GM12874 (cell line): Measurements from ENCODE around the gene DPYSL5.

ENCODE experiments used
- TF ChIP-seq, protein P1 (sequence below): IDR thresholded peaks from 2 replicates; pipeline ENCODE4 v1.5.1; 2011; ENCODE audit warnings: low read depth, mild to moderate bottlenecking, control low read depth, low read length, moderate library complexity; ENCODE audit not compliant: insufficient read depth

Gene DPYSL5, protein sequence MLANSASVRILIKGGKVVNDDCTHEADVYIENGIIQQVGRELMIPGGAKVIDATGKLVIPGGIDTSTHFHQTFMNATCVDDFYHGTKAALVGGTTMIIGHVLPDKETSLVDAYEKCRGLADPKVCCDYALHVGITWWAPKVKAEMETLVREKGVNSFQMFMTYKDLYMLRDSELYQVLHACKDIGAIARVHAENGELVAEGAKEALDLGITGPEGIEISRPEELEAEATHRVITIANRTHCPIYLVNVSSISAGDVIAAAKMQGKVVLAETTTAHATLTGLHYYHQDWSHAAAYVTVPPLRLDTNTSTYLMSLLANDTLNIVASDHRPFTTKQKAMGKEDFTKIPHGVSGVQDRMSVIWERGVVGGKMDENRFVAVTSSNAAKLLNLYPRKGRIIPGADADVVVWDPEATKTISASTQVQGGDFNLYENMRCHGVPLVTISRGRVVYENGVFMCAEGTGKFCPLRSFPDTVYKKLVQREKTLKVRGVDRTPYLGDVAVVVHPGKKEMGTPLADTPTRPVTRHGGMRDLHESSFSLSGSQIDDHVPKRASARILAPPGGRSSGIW

DNA sequence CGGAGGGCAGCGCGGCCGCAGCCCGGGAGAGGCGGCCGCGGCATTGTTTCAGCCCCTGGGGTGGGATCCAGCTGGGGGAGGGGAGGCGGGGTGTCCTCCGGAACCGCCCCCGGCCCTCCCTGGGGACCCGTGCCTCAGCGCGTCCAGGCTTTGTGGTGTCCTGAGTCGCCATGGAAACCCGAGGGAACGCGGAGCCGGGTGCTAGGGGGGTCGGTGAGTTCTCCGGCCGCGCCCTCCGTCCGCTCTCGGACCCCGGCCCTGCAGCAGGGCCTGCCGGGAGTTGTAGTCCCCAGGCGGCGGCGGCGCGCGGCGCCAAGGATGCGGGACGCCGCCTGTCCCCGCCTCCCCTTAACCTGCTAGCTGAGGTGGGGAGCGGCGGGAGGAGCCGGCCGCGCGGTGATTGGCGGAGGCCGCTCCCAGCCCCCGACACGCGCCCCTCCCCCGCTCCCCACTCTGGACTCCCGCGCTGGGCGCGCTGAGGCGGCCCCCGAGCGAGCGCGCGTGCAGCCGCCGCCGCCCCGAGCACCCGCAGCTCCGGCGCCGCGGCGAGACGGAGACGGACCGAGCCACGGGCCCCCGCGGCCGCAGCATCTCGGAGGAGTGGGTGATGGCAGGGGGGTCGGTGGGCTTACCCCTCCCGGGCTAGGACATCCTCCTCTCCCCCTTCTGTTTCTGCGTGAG is at the start of gene DPYSL5:
Gene DPYSL5 (plus strand): TSS at position 478 of the 681 bp plus-strand sequence. CDS start 50,368 bp downstream, outside the sequence.
- TF ChIP-seq, protein P1, sequence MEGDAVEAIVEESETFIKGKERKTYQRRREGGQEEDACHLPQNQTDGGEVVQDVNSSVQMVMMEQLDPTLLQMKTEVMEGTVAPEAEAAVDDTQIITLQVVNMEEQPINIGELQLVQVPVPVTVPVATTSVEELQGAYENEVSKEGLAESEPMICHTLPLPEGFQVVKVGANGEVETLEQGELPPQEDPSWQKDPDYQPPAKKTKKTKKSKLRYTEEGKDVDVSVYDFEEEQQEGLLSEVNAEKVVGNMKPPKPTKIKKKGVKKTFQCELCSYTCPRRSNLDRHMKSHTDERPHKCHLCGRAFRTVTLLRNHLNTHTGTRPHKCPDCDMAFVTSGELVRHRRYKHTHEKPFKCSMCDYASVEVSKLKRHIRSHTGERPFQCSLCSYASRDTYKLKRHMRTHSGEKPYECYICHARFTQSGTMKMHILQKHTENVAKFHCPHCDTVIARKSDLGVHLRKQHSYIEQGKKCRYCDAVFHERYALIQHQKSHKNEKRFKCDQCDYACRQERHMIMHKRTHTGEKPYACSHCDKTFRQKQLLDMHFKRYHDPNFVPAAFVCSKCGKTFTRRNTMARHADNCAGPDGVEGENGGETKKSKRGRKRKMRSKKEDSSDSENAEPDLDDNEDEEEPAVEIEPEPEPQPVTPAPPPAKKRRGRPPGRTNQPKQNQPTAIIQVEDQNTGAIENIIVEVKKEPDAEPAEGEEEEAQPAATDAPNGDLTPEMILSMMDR = no peak

DNA sequence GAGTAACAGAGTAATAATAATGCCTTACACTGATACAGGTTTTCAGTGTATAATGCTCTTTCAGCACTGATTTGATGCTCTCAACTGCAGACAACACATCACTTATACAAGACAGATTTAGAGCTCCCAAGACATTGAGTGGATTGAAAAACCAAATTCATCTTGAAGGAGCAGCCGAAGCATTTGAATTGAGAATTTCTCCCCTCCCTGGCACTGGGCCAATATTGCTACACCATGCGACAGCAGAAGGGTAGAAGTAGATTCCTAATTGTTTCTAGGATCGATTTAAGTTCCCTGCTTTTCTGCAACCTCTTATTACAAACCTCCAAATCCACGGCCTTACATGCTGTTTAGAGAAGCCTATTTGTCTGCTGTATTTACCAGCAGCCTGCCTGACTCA is 46.6 kb upstream of the DPYSL5 start:
- TF ChIP-seq, protein P1 = no peak

DNA sequence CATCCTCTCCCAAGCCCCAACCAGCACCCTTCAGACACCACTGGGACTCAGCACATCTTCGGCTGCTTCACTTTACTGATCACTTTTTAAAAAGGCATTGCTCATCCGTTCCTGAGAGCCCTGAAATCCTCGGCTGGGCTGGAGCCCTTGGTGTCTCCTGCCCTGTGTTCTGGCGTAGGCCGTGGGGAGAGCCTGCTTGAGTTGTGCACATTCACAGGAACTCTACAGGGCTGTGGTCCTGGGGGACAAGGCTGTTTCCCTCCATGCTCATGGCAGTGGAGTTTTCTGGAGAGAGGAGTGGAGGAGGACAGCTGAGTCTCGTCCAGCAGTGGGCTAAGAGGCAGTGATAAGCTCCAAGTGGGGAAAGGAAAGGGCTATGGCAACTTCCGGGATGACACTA is 46.1 kb upstream of the DPYSL5 start:
- TF ChIP-seq, protein P1 = no peak

DNA sequence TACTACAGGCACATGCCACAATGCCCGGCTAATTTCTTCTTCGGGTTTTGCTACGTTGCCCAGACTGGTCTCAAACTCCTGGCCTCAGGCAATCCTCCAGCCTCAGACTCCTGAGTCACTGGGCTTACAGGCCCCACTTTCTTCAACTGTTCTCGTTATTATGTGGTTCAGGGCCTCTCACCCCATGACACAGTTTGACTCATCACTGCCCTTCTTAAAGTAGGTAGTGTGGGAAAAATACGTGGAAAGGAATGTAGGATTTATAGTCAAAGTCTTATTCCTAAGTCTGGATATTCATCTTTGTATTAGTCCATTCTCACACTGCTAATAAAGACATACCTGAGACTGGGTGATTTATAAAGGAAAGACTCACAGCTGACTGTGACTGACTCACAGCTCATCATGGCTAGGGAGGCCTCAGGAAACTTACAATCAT is 42.7 kb upstream of the DPYSL5 start:
- TF ChIP-seq, protein P1 = no peak

DNA sequence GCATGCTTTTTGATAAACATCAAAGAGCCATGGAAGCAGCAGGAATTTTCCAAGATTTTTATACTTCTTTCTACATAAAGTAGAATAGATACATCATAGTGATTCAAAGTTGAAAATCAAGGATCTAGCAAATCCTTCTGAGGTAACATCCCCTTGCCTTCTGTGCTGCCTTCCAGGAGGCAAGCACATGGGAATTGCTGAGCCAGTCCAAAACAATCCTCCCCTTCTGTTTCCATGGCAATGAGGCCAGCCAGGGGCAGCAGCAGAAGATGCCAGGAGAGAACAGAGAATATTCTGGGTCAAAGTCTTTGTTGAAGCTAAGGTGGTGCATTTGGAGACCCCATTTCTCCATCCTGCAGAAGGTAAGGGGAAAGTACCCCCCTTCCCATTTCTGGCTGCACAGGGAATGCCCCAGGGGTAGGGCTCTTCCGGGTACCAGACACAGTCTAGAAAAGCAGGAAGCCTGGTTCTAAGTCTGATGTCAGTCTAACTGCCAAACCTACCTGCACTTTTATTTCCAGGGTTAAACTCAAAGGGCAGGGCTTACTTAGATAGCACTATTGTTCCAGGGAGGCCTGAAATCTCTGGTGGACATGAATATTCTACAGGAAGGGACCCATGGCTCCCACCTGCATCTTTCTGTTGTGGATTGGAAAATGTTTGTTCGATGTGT is 40.0 kb upstream of the DPYSL5 start:
- TF ChIP-seq, protein P1 = no peak

DNA sequence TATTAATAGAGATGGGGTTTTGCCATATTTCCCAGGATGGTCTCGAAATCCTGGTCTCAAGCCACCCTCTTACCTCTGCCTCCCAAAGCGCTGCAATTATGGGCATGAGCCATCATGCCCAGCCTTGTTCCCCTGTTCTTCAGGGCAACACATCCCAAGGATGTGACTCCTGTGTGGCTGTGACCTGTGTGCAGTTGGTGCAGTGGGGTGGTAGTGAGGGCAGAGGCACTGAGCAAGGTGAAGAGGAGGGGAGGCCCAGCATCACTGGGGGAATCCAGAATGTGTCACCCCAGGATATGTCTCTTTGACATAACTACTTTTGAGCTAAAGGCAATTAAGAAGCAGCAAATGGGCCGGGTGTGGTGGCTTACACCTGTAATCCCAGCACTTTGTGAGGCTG is 38.7 kb upstream of the DPYSL5 start:
- TF ChIP-seq, protein P1 = no peak
